LNCAP (cell line): ENCODE results near the gene AP1M1.

ENCODE experiments used
- CTCF ChIP-seq: fragments of 450-650 bp; IDR thresholded peaks from 2 replicates; pipeline ENCODE4 v1.5.1; 2017; ENCODE audit warnings: mild to moderate bottlenecking

The AP1M1 gene

GRCh38 chr19:16199275-16199932 lies 1.7 kb downstream of the AP1M1 start:
- no peak for TF ChIP-seq CTCF

GRCh38 chr19:16200038-16201010 lies 2.6 kb downstream of the AP1M1 start:
- no peak for TF ChIP-seq CTCF

- TF ChIP-seq CTCF, result no peak
These were observed 3.3 kb downstream of the AP1M1 start for GRCh38 chr19:16201011-16201391.

DNA sequence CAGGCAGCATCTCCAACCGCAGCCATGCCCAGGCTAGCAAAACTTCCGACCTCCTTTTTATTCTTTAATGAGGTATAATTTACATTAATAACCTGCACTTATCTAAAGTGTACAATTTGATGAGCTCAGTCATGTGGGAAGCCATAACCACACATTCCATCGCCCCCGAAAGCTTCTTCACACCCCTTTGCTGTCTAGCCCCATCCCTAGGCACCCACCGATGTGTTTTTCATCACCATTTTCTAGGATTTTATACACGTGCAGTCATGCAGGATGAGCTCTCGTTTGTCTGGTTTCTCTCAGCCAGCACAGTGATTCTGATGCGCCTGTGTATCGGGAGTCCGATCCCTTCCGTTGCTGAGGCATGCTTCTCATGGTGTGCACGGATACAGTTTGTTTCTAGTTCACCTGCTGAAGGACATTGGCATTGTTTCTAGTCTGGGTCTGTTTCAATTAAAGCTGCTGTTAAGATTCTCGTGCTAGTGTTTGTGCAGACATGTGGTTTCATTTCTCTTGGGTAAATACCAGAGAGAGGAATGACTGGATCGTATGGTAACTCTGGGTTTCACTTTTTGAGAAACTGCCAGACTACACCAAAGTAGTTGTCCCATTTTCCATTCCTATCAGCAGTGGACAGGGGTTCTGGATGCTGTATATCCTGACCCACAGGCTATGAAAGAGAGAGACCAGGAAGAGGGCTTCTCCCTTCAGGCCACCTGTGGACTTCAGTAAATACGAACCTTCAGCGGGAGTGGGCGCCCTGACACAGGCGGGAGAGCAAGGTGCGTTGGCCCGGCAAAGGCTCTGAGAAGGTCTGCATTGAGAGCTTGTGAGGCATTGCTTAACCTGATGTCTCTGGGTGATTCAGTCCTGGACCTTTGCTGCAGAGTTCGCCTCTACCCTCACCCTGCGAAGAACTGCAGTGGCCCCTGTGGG lies 4.9 kb downstream of the AP1M1 start:
- no peak for TF ChIP-seq CTCF

- no peak for TF ChIP-seq CTCF
These were observed 5.7 kb downstream of the AP1M1 start for GRCh38 chr19:16203256-16204004.

DNA sequence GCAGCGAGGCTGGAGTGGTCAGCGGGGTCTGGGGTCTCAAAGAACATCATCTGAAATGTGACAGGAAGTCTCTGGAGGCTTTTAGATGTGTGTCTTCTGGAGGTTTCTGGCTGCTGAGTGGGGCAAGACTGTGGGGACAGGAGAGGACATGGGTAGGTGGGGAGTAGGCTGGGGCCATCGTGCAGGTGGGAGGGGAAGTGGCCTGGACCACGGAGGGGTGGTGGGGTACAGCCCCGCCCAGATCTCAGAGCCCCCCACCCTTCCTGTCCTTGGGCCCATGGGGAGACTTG lies 6.2 kb downstream of the AP1M1 start:
- TF ChIP-seq CTCF, result no peak
